HG03060 (cell line): ENCODE results near the gene ASTN1.

Experiments used
- ATAC-seq: cut with Tn5 transposase; IDR thresholded peaks from one replicate; pipeline ENCODE4 v1.9.1; 2021; ENCODE audit warnings: low read depth, moderate number of reproducible peaks; ENCODE audit not compliant: unreplicated experiment

ASTN1 gene

GRCh38 chr1:176849281-176849680, 315.2 kb downstream of the ASTN1 start:
- ATAC-seq = no peak

DNA sequence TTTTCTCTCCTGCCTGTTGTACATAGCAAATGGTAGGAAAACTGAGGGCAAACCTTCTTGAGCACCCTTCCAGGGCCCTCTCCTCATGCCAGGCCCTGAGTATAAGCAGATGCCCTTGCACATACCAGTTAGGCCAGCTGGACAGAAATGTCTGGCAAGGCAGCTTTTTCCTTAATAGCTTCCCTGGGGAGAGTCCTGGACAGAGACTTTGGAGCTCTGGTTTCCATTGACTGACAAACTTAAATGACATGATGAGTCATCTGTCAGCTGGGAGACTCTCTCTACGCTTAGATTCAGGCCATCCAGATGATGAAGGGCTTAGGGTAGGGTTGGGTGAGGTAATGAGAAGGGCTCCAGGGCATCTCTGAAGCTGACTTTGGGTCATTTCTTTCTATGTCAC, 317.5 kb downstream of the ASTN1 start:
- ATAC-seq = no peak

- ATAC-seq = no peak
Observed at GRCh38 chr1:176843352-176844297, 320.9 kb downstream of the ASTN1 start.

DNA sequence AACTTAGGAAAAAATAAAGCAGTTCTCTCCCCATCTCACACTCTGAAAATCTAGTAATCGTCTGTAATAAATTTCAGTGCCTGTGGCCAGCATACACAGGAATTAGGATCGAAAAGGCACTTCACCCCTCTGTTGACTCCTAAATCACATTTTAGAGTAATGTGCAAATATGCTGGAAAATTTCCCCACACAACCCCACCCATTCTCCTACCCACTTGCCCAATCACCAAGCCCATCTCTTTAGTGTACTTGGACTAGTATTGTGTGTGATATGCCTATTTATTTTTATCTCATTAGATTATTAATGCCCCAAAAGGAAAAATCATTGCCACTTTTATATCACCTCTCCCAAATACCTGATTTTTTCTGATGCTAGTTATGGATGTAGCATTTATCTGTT, 323.3 kb downstream of the ASTN1 start:
- ATAC-seq = no peak

DNA sequence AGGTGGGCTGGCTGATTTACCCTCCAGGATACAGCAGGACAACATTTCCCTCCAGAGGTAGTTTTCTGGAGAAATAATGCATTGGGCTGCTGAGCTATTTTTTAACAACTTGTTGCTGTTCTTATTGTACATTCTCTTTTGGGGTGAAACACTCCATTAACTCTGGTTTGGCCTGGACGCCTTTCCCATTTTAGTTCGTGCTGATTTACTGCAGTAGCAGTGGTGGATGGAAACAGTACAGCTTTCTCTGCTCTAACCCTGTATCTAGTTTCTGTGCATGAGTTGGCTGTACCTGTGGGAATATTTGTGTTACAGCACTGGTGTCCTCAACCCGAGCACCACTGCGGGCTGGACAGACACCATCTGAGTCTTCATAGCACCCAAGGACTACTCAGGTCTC, 325.3 kb downstream of the ASTN1 start:
- no peak for ATAC-seq

DNA sequence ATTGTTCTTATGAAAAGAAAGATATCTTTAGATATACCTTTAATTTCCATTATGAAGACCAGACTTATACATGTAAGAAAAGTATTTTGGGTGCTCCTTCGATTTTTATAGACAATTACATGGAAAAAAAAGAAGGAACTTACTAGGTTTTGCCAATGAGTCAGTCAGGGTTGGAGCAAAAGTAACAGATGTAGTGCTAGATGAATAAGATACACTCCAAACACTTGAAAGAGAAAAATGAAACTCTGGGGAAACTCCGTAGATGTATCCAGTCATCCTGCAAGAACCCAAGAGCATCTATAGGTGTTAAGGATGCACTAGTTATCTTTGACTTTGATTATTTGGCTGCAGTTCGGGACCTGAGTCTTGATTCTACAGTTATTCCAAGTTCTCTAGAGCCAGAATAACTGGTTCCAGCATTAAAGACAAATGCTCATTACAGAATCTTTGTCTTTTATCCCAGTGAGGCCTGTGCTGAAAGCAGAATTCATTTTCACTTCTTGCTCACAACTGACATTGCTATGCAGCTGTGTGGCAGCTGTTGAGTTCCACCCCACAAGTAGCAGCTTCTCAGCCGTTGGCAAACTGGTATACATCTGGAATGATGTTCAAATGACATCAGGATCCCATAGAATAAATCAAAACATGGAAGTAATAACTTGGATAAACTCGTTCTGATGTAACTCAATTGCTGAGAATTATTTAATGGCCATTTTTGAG, 326.1 kb downstream of the ASTN1 start:
- ATAC-seq = no peak

DNA sequence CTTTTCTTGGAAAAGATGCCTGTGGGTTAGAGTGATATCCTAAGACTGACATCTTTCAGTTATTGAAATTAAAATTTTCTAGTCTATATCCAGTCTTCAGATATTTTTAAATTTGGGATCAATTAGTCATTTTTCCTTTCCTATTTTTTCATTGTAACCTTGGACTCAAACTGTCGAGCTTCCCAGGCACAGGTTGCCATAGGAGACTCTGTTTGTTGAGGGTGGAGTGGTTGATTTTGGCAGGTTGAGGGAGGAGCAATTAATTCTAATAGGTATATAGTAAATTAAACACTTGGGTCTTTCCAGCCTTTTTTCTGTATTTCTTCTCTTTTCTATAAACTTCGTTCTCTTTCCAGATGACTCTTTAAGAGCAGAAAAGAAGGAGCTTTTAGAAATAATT, 326.8 kb downstream of the ASTN1 start:
- no peak for ATAC-seq

DNA sequence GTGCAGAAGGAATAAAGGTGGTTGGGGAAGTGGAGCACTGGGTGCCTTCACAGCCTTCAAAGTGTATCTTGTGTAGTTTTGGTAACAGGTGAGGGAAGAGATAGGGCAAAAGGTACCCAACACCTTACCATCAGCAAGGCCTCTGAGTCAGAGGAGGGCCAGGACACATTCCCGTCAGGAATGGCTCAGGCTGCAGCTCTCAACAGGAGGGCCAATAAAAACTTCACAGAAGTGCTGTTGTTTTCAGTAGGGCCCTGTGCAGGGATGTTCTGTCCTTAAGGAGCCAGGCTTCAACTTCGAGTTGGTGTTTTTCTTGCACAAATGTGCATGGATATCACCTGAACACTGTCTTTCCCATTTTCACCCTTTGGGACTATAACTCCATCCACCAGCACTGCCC, 333.4 kb downstream of the ASTN1 start:
- no peak for ATAC-seq

- no peak for ATAC-seq
Observed at GRCh38 chr1:176829261-176829660, 335.3 kb downstream of the ASTN1 start.

- no peak for ATAC-seq
Observed at GRCh38 chr1:176826265-176826664, 338.2 kb downstream of the ASTN1 start.

DNA sequence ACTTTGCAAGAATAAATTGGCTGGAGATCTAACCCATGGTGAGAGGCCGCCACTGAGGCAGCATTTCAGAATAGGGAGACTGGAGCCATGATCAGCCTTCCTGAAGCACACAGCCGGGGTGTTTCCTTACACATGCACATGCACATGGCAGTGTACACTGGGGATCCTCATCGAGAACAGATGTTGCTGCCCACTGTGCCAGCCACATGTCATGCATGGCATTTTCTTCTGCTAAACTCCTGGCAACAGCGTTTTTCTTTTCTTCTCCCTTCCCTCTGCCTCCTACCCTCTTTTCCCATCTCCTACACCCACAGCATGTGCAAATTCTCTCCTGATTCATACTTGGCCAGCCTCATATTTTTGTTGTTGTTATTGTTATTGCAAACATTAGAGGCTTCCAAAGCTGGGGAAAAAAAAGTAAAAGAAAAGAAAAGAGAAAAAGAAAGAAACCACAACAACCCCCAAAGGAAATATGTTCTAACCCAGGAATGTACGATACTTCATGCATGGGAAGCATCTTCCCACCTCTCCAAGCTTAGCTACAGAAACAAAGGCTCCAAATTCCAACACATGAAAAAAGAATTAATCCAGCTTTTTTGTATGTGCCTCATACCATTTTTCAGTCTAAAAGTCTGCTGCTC, 344.0 kb downstream of the ASTN1 start:
- ATAC-seq = no peak

DNA sequence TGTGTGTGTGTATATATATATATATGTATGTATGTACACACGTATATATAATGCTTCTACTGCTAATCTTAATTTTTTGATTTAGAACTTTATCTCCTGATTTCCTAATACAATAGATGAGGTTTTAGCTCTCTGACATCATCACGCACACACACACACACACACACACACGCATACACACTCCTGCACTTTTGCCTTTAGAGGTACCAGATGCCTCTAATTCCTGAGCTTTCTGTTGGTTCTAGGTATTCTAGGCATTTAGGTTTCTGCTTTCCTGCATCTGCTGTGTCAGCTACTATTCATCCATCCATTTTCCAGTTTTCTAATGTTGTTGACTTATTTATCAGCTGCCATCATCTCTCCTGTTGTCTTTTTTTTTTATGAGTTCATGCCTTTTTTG, 348.3 kb downstream of the ASTN1 start:
- ATAC-seq = no peak

- ATAC-seq = no peak
Observed at GRCh38 chr1:176815621-176816020, 348.9 kb downstream of the ASTN1 start.

GRCh38 chr1:176811511-176812288, 352.8 kb downstream of the ASTN1 start:
- no peak for ATAC-seq

DNA sequence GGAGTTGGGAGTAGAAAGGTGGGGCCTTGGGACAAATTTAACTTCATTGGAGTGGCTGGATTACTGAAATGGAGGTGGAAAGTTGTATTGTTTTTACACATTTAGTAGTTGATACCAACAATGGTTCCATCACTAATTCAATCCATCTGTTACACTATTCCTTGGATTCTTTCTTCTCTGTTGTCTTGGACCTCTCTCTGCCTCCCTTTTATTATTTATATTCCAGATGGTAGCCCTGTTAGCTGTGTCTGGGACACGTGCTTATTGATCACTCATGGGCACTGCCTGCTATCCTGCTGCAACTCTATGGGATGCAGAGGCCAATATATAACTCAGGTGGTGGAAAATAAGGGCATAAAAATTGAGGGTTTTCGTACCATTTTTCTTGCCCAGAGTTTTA, 355.2 kb downstream of the ASTN1 start:
- no peak for ATAC-seq
